NCI-H2196 treated with DMSO at 0.1 percent for 48 hours (cell line): Measurements from ENCODE around the gene PF4V1.

Experiments
- DNase-seq: peaks from one replicate; lab custom pipeline; 2025; ENCODE audit not compliant: unreplicated experiment; lab: John Stamatoyannopoulos, UW

Gene PF4V1

DNA sequence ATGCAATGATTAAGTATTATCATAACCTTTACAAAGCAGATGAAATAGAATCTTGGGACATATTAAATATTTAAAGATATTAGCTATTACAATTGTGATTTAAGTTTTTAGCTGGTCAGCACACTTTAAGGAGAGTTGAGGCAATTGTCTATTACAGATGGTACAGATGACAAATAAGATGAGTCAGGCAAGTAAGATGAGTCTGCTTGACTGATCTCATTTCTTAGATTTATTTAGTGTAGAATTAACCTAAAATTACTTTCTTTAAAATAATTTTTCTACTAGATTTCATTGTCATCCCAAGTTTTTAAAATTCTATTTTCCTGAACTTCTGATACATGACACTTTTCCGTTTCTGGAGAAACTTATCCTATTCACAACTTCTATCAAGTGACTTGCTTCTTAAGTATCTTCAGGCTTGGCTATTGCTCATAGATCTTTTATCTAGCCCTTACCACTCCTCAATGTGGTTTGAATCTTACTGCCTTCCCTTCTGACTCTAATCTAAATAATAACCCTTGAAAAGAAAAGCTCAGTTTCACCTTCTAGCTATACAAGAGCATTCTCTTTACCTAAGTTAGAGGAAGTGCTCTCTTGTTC, 49.0 kb downstream of the PF4V1 start:
- DNase-seq, result no peak

DNA sequence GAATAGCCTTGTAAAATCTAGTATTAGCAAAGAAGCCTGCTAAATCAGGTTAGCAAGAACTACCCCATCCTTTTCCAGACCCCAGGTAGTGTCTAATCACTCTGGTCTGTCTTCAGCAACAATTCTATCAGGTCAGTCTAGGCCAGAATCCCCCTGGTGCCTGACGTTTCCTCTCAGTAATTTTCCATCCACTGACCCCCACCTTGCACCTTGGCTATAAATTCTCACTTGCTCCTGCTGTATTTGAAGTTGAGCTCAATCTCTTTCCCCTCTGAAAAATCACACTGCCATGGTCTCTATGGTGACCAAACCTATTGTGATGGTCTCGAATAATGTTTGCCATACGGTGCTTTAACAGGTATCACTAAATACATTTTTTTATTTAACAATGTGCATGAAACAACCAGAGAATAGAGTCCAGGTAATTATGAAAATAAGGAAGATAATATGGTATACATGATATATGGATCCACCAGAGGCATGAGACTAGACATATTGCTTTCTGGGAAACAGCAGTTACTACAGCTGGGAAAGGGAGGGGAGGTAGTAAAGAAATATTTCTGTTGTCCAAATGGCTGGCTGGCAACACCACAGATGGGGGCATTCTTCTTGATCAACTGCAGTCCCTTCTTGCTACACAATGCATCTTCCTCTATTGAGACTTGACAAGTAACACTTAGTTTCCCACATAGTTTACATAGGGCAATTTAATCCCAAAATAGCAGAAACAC, 49.9 kb downstream of the PF4V1 start:
- DNase-seq, result no peak
